Heart right ventricle (tissue), 16 donors: ENCODE results near the gene MYH9. TPM values are rescaled to one million over a fixed set of nuclear protein-coding genes. Genes with fewer than 3 reads are reported as not detected.

Experiments
- ATAC-seq, 8 donors: fragments of 200-7000 bp; cut with Tn5 transposase; one replicate each; pipeline ENCODE4 v1.9.1; 2020; ENCODE audit warnings: mild to moderate bottlenecking in 8 of 8, moderate library complexity in 8 of 8, moderate number of reproducible peaks in 1 of 8
- DNase-seq, 2 donors: peaks; one replicate each; pipeline ENCODE4 v3.0.0-alpha.2; 2020
- H3K27ac ChIP-seq, 10 donors: fragments of 200-600 bp; sonication (generic) in 2 of 10; one replicate each; pipeline versions ENCODE4 v1.5.0 to v1.8.0; 2020 to 2022; ENCODE audit warnings: mild to moderate bottlenecking in 3 of 10
- H3K27me3 ChIP-seq, 7 donors: fragments of 200-600 bp; one replicate each; pipeline ENCODE4 v1.8.0; 2021 to 2022; ENCODE audit warnings: mild to moderate bottlenecking in 2 of 7
- H3K36me3 ChIP-seq, 9 donors: fragments of 200-600 bp; sonication (generic) in 1 of 9; one replicate each; pipeline versions ENCODE4 v1.5.0 to v1.8.0; 2020 to 2022; ENCODE audit warnings: mild to moderate bottlenecking in 2 of 9
- H3K4me1 ChIP-seq, 9 donors: fragments of 200-600 bp; sonication (generic) in 1 of 9; one replicate each; pipeline versions ENCODE4 v1.5.0 to v1.8.0; 2020 to 2022; ENCODE audit warnings: mild to moderate bottlenecking in 4 of 9
- H3K4me3 ChIP-seq, 10 donors: fragments of 200-600 bp; sonication (generic) in 2 of 10; one replicate each; pipeline versions ENCODE4 v1.5.0 to v1.8.0; 2020 to 2022; ENCODE audit warnings: mild to moderate bottlenecking in 7 of 10, moderate library complexity in 2 of 10
- H3K9me3 ChIP-seq, 11 donors: fragments of 200-600 bp in 10 of 11; sonication (generic) in 2 of 11; one replicate each; pipeline versions ENCODE4 v1.5.0 to v1.8.0; 2013 to 2022; ENCODE audit warnings: mild to moderate bottlenecking in 2 of 11, control low read depth in 1 of 11, moderate library complexity in 1 of 11
- WGBS, 2 donors: extraction: QIAGEN DNeasy Blood & Tissue Kit; methylation state at CpG; one replicate each; pipeline ENCODE4 v1.1.7; 2013; ENCODE audit warnings: inconsistent platforms in 1 of 2; 5-methylcytosine and 5-hydroxymethylcytosine counted together
- intact Hi-C, 10 donors: fragments of 100-400 bp; cut with DNase I; formaldehyde crosslinking; loops; one replicate each; pipeline versions ENCODE4 v1.11.1 to v1.14.2; 2022
- polyA plus RNA-seq, 2 donors: library from polyadenylated mRNA; stranded (reverse); fragments of 200-250 nt; gene quantifications; one replicate each; pipeline ENCODE4 v1.2.3, GENCODE V29; 2013
- total RNA-seq, 10 donors: library from RNA; stranded (reverse); fragmentation: NEBNext Ultra II Directional in 3 of 10; extraction: Animal tissue kit (Norgen Biotek cat#: 25700) in 3 of 10; gene quantifications; one replicate each; pipeline versions ENCODE4 v1.2.1 to v1.2.4, GENCODE V29; 2021 to 2023
- TF ChIP-seq, protein P1 (sequence below), 9 donors: fragments of 200-600 bp; sonication (generic) in 2 of 9; IDR thresholded peaks; one replicate each; pipeline versions ENCODE4 v1.5.0 to v1.8.0; 2021 to 2022; ENCODE audit warnings: antibody characterized with exemption in 9 of 9, mild to moderate bottlenecking in 5 of 9, moderate library complexity in 1 of 9
- donor health status: Arrhythmogenic right ventricular cardiomyopathy.
- donor health status: ischemic (EF 13 %, LVEDD 7.1; RV severe dilation, severe dysfunction).
- donor health status: healthy with polysubstance abuse.
- donor health status: DM: no; HTN: yes; CAD: no.
- donor health status: DM: no; HTN: no; CAD: no.
- donor health status: ischemic (EF 25% LVEDD 6.9; RV normal size, moderate dysfunction).
- donor health status: ischemic (EF 25% LVEDD 5.7; RV mildly dilated, moderate dysfunction).
- donor health status: healthy.
- donor health status: DM: yes; HTN: yes; CAD: no.
- donor health status: Ischemic cardiomyopathy.
- donor health status: ischemic (EF 35%, LVEDD 5.7; RV mildly dilated, moderate dysfunction).
- donor health status: nonischemic (EF 11% LVEDD 7.7; RV severe dilation, severe dysfunction).
- donor health status: DM: yes; HTN: yes; CAD: no.
- donor health status: PGD.
- donor health status: ischemic (EF 29% LVEDD 5.4; RV normal size, mild dysfunction).
- donor health status: nonischemic (EF 23%, LVEDD 6.1; RV moderate dilation, normal function).

The MYH9 gene
- total and polyA plus RNA-seq, 12 donors = 132 to 345 (median 189) TPM

DNA sequence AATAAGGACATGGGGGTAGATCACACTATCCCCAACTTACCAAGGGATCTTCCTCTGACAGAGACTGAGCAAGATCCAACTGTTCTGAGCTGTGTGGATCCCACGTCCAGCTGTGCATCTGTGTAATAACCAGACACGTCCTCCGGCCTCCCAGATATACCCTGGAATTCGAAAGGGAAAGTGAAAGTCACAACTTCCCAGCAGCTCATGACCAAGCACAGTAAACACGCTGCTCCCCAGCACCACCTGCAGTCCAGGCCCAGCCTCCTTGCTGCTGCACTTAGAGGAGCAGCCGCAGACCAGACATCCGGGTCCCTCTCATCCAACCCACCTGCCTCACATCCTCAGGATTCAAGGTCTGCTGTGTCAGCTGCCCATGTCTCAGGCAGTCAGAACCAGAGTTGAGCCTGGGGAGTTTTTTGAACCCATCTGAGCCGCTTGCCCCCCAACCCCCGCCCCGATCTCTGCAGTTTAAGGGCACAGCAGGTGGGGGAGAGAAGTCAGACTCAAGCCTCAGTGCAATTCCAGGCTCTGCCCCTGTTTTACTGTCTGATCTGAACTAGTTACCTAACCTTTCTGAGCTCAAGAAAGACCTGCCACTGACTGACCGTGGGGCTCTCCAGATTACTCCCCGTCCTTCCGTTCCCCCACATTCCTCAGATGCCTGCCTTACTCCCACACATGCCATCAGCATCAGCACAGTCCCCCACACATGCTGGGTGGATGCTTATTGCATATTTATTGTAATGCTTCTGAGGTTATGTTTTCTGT is 148.2 kb downstream of the MYH9 start, which contains the start of gene APOL2:
TSS of gene APOL2 (minus strand) at position 127 of the 771 bp plus-strand sequence. CDS start 6,365 bp downstream, outside the sequence.
- Histone ChIP-seq H3K36me3 (peaks cover 0 to 24% (median 10%) of the 10 kb centered on the region in 9 donors), H3K9me3 (peaks cover 0 to 9% (median 0%) of the 10 kb centered on the region in 11 donors), H3K4me1 (peaks cover 28 to 62% (median 55%) of the 10 kb centered on the region in 9 donors), H3K27me3 (no peaks in the 10 kb centered on the region), H3K27ac (peak within 1 kb of the TSS; percentile 83 to 97 (median 92)), H3K4me3 (peak within 1 kb of the TSS; percentile 59 to 83 (median 66))
- ATAC-seq (peak; percentile 94 to 98 (median 97)), DNase-seq (peak; percentile 86 to 93)
- TF ChIP-seq, protein P1, sequence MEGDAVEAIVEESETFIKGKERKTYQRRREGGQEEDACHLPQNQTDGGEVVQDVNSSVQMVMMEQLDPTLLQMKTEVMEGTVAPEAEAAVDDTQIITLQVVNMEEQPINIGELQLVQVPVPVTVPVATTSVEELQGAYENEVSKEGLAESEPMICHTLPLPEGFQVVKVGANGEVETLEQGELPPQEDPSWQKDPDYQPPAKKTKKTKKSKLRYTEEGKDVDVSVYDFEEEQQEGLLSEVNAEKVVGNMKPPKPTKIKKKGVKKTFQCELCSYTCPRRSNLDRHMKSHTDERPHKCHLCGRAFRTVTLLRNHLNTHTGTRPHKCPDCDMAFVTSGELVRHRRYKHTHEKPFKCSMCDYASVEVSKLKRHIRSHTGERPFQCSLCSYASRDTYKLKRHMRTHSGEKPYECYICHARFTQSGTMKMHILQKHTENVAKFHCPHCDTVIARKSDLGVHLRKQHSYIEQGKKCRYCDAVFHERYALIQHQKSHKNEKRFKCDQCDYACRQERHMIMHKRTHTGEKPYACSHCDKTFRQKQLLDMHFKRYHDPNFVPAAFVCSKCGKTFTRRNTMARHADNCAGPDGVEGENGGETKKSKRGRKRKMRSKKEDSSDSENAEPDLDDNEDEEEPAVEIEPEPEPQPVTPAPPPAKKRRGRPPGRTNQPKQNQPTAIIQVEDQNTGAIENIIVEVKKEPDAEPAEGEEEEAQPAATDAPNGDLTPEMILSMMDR (IDR thresholded peaks at IDR 0.05) = peak; percentile 37 to 91 (median 71)
- 14 to 17% methylated on average over 13 of the region's 13 CpGs for WGBS, 2 donors
- intact Hi-C loops = loop anchor here in 7 of 10 donors (5.0 kb wide), 5 partner anchors 37 to 47 kb away; partner anchors contain the start of gene APOL4 (in 1 of the 7)

DNA sequence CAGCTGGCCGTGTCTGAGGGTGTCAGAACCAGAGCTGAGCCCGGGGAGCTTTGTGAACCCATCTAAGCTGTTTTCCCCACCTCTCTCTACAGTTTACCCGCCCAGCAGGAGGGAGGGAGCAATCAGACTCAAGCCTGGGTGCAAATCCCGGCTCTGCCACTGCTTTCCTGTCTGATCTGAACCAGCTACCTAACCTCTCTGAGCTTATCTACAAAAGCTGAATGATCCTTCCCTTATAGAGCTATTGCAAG is 148.7 kb downstream of the MYH9 start:
- WGBS, 2 donors = 2% methylated on average over 4 of the region's 4 CpGs
- Histone ChIP-seq H3K27ac (peak overlapping the region; percentile 83 to 97 (median 92)), H3K9me3 (peaks cover 0 to 9% (median 0%) of the 10 kb centered on the region in 11 donors), H3K4me1 (peaks cover 26 to 62% (median 55%) of the 10 kb centered on the region in 9 donors), H3K36me3 (peaks cover 0 to 29% (median 12%) of the 10 kb centered on the region in 9 donors), H3K27me3 (no peaks in the 10 kb centered on the region), H3K4me3 (peak overlapping the region; percentile 59 to 83 (median 66))
- TF ChIP-seq, protein P1 (IDR thresholded peaks at IDR 0.05) = no peak
- ATAC-seq (peak in 7 of 8 donors; percentile 10 to 40 (median 17)), DNase-seq (no peak)
- intact Hi-C loops = loop anchor here in 7 of 10 donors (5.0 kb wide), 4 partner anchors 37 to 47 kb away; partner anchors contain the start of gene APOL4 (in 1 of the 7)

DNA sequence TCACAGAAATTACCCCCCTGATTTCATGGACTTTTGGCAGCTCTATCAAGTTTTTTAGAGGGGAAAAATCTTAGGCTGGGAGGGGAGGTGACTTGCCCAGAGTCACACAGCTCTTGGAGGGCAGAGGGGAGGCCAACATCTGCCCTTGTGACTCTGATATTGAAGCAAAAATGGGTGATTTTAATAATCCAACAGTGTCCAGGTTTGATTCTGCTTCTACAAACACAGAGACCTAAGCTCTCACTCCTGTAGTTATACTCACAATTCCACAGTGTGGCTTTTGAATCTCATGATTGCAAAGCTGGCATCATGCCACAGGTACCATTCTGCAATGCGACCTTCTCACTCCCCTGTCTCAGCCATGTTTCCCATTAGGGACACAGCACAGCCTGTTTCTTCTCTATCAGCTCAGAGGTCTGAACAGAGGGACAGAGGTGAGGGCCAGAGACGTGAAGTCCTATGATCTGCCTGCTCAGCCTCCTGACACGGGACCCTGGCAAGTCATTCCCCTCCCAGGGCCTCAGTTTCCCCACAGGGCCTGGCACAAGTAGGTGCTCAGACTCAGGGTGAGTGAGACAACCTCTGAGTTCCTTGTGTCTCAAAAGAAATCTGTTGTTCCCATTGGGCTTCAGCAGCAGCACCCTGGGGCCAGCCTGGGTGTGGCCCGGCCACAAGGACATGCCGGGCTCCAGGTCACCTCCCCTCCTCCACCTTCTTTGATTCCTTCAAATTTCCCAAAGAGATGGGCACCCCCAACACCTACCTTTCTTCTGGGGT is 149.2 kb downstream of the MYH9 start:
- ATAC-seq (peak; percentile 9 to 62 (median 42)), DNase-seq (no peak)
- 1 to 6% methylated on average over 5 of the region's 5 CpGs for WGBS, 2 donors
- H3K27me3 ChIP-seq = no peaks in the 10 kb centered on the region
- peak overlapping the region; percentile 59 to 83 (median 66) for H3K4me3 ChIP-seq
- H3K9me3 ChIP-seq = peaks cover 0 to 9% (median 0%) of the 10 kb centered on the region in 11 donors
- peak overlapping the region; percentile 83 to 97 (median 92) for H3K27ac ChIP-seq
- peaks cover 0 to 34% (median 12%) of the 10 kb centered on the region in 9 donors for H3K36me3 ChIP-seq
- peaks cover 21 to 59% (median 50%) of the 10 kb centered on the region in 9 donors for H3K4me1 ChIP-seq
- TF ChIP-seq, protein P1 (IDR thresholded peaks at IDR 0.05) = no peak
- intact Hi-C loops = loop anchor here in 7 of 10 donors (5.0 kb wide), 4 partner anchors 36 to 46 kb away; partner anchors contain the start of gene APOL4 (in 1 of the 7)
